Thyroid gland (tissue), 4 donors: Measurements from ENCODE around the gene NABP1.

Experiments used
- POLR2A ChIP-seq, 2 donors: fragments of 450-650 bp; IDR thresholded peaks; one replicate each; pipeline ENCODE4 v1.6.1; 2017; ENCODE audit warnings: antibody characterized with exemption in 2 of 2, mild to moderate bottlenecking in 2 of 2, moderate library complexity in 1 of 2
- TF ChIP-seq, protein P1 (sequence below), 6 experiments: fragments of 200-600 bp in 3 of 6; fragments of 450-650 bp in 3 of 6; sonication (generic) in 3 of 6; IDR thresholded peaks; one replicate each; pipeline ENCODE4 v1.5.1; 2016 to 2019; ENCODE audit warnings: antibody characterized with exemption in 6 of 6, mild to moderate bottlenecking in 2 of 6, inconsistent platforms in 1 of 6, moderate library complexity in 1 of 6

DNA sequence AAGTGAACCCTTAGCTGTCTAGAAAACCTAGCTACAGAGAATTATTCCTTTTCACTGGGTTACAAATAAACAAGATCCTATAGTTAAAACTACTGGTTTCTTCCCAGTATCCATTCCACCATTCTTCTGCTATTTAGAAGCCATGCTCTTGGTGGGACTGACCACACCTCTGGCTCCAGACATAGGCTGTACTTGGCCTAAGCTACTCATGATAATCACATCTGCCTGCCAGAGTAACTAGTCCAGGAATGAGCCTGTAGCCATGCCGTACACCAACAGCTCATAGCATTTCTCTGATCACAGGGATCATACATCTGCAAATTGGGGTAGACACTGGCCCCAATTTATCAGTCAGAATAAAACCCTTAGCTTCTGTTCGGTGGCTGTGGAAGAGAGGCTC is 33.7 kb downstream of the NABP1 start:
- TF ChIP-seq POLR2A (IDR thresholded peaks at IDR 0.05), result no peak
- TF ChIP-seq, protein P1, sequence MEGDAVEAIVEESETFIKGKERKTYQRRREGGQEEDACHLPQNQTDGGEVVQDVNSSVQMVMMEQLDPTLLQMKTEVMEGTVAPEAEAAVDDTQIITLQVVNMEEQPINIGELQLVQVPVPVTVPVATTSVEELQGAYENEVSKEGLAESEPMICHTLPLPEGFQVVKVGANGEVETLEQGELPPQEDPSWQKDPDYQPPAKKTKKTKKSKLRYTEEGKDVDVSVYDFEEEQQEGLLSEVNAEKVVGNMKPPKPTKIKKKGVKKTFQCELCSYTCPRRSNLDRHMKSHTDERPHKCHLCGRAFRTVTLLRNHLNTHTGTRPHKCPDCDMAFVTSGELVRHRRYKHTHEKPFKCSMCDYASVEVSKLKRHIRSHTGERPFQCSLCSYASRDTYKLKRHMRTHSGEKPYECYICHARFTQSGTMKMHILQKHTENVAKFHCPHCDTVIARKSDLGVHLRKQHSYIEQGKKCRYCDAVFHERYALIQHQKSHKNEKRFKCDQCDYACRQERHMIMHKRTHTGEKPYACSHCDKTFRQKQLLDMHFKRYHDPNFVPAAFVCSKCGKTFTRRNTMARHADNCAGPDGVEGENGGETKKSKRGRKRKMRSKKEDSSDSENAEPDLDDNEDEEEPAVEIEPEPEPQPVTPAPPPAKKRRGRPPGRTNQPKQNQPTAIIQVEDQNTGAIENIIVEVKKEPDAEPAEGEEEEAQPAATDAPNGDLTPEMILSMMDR (IDR thresholded peaks at IDR 0.05), result no peak
